ENCODE data around the gene SMURF2.

Gene SMURF2

GRCh38 chr17:64608571-64608981, 53.5 kb downstream of the SMURF2 start:
- no peak for TF ChIP-seq REST (IDR thresholded peaks at IDR 0.05; ENCODE audit: insufficient read depth in 1 of 2, low read depth in 2 of 2, low read length in 2 of 2)
- no peak for TF ChIP-seq TAF1 (IDR thresholded peaks at IDR 0.05; ENCODE audit: borderline replicate concordance, insufficient read depth, low read length)
- TF ChIP-seq FOXP2 (optimal IDR thresholded peaks at IDR 0.05; ENCODE audit: borderline replicate concordance, extremely low read depth, extremely low read length, insufficient read depth) = no peak
- TF ChIP-seq POLR2AphosphoS5 (IDR thresholded peaks at IDR 0.05; ENCODE audit: low read depth, low read length) = no peak
- TF ChIP-seq SIN3A (IDR thresholded peaks at IDR 0.05; ENCODE audit: borderline replicate concordance, insufficient read depth, low read length) = no peak

GRCh38 chr17:64607862-64608565, 54.1 kb downstream of the SMURF2 start:
- TF ChIP-seq POLR2AphosphoS5 (IDR thresholded peaks at IDR 0.05; ENCODE audit: low read depth, low read length) = no peak
- no peak for TF ChIP-seq FOXP2 (optimal IDR thresholded peaks at IDR 0.05; ENCODE audit: borderline replicate concordance, extremely low read depth, extremely low read length, insufficient read depth)
- no peak for TF ChIP-seq TAF1 (IDR thresholded peaks at IDR 0.05; ENCODE audit: borderline replicate concordance, insufficient read depth, low read length)
- no peak for TF ChIP-seq REST (IDR thresholded peaks at IDR 0.05; ENCODE audit: insufficient read depth in 1 of 2, low read depth in 2 of 2, low read length in 2 of 2)
- no peak for TF ChIP-seq SIN3A (IDR thresholded peaks at IDR 0.05; ENCODE audit: borderline replicate concordance, insufficient read depth, low read length)

GRCh38 chr17:64603987-64604386, 58.1 kb downstream of the SMURF2 start:
- TF ChIP-seq POLR2AphosphoS5 (IDR thresholded peaks at IDR 0.05; ENCODE audit: low read depth, low read length) (no peak), SIN3A (IDR thresholded peaks at IDR 0.05; ENCODE audit: borderline replicate concordance, insufficient read depth, low read length) (no peak), FOXP2 (optimal IDR thresholded peaks at IDR 0.05; ENCODE audit: borderline replicate concordance, extremely low read depth, extremely low read length, insufficient read depth) (no peak), TAF1 (IDR thresholded peaks at IDR 0.05; ENCODE audit: borderline replicate concordance, insufficient read depth, low read length) (no peak), REST (IDR thresholded peaks at IDR 0.05; ENCODE audit: insufficient read depth in 1 of 2, low read depth in 2 of 2, low read length in 2 of 2) (no peak)

GRCh38 chr17:64599827-64600226, 62.3 kb downstream of the SMURF2 start:
- TF ChIP-seq SIN3A (IDR thresholded peaks at IDR 0.05; ENCODE audit: borderline replicate concordance, insufficient read depth, low read length) = no peak
- TF ChIP-seq TAF1 (IDR thresholded peaks at IDR 0.05; ENCODE audit: borderline replicate concordance, insufficient read depth, low read length) = no peak
- no peak for TF ChIP-seq REST (IDR thresholded peaks at IDR 0.05; ENCODE audit: insufficient read depth in 1 of 2, low read depth in 2 of 2, low read length in 2 of 2)
- no peak for TF ChIP-seq FOXP2 (optimal IDR thresholded peaks at IDR 0.05; ENCODE audit: borderline replicate concordance, extremely low read depth, extremely low read length, insufficient read depth)
- TF ChIP-seq POLR2AphosphoS5 (IDR thresholded peaks at IDR 0.05; ENCODE audit: low read depth, low read length) = no peak
